Measurements from ENCODE around the gene UBAC2. TPM values are rescaled to one million over a fixed set of nuclear protein-coding genes. Genes with fewer than 3 reads are reported as not detected.

UBAC2 gene
- total and polyA plus RNA-seq, 7 donors = 31.8 to 73.9 (median 47.6) TPM

GRCh38 chr13:99251921-99252320 is 51.3 kb downstream of the UBAC2 start:
- Histone ChIP-seq H3K36me3 (peaks cover 0 to 5% (median 0%) of the 10 kb centered on the region in 4 donors), H3K9me3 (no peaks in the 10 kb centered on the region), H3K27me3 (no peaks in the 10 kb centered on the region), H3K4me3 (no peak overlapping the region), H3K27ac (no peak overlapping the region), H3K4me1 (peaks cover 0 to 16% (median 8%) of the 10 kb centered on the region in 4 donors)
- DNase-seq = no peak
- TF ChIP-seq POLR2A (IDR thresholded peaks at IDR 0.05) (no peak), EP300 (IDR thresholded peaks at IDR 0.05) (no peak), POLR2AphosphoS5 (IDR thresholded peaks at IDR 0.05) (no peak), CTCF (IDR thresholded peaks at IDR 0.05) (no peak)
- intact Hi-C loops (cut with DNase I) = no loop called here
- WGBS, 2 donors = 89 to 95% methylated on average over 4 of the region's 4 CpGs

- Histone ChIP-seq H3K27me3 (no peaks in the 10 kb centered on the region), H3K9me3 (no peaks in the 10 kb centered on the region), H3K4me3 (no peak overlapping the region), H3K36me3 (peaks cover 0 to 5% (median 0%) of the 10 kb centered on the region in 4 donors), H3K4me1 (peaks cover 0 to 17% (median 8%) of the 10 kb centered on the region in 4 donors), H3K27ac (no peak overlapping the region)
- WGBS, 2 donors = 88 to 94% methylated on average over 14 of the region's 14 CpGs
- no peak for TF ChIP-seq CTCF (IDR thresholded peaks at IDR 0.05)
- no peak for TF ChIP-seq EP300 (IDR thresholded peaks at IDR 0.05)
- no peak for TF ChIP-seq POLR2A (IDR thresholded peaks at IDR 0.05)
- no peak for TF ChIP-seq POLR2AphosphoS5 (IDR thresholded peaks at IDR 0.05)
- no peak for DNase-seq
- intact Hi-C loops (cut with DNase I) = no loop called here
Measured at GRCh38 chr13:99254830-99255229, 54.2 kb downstream of the UBAC2 start.

GRCh38 chr13:99255271-99255670 is 54.6 kb downstream of the UBAC2 start:
- no peak overlapping the region for H3K4me3 ChIP-seq
- no peak overlapping the region for H3K27ac ChIP-seq
- H3K9me3 ChIP-seq = no peaks in the 10 kb centered on the region
- TF ChIP-seq EP300 (IDR thresholded peaks at IDR 0.05) (no peak), POLR2AphosphoS5 (IDR thresholded peaks at IDR 0.05) (no peak), POLR2A (IDR thresholded peaks at IDR 0.05) (no peak), CTCF (IDR thresholded peaks at IDR 0.05) (no peak)
- no peaks in the 10 kb centered on the region for H3K27me3 ChIP-seq
- H3K4me1 ChIP-seq = peaks cover 0 to 17% (median 8%) of the 10 kb centered on the region in 4 donors
- peaks cover 0 to 5% (median 0%) of the 10 kb centered on the region in 4 donors for H3K36me3 ChIP-seq
- intact Hi-C loops (cut with DNase I) = no loop called here
- DNase-seq = no peak
- 82 to 92% methylated on average over 10 of the region's 10 CpGs for WGBS, 2 donors

GRCh38 chr13:99256283-99256682 is 55.6 kb downstream of the UBAC2 start:
- Histone ChIP-seq H3K36me3 (peaks cover 0 to 5% (median 0%) of the 10 kb centered on the region in 4 donors), H3K27me3 (no peaks in the 10 kb centered on the region), H3K4me3 (no peak overlapping the region), H3K9me3 (no peaks in the 10 kb centered on the region), H3K4me1 (peaks cover 0 to 17% (median 8%) of the 10 kb centered on the region in 4 donors), H3K27ac (no peak overlapping the region)
- intact Hi-C loops (cut with DNase I) = no loop called here
- no peak for TF ChIP-seq EP300 (IDR thresholded peaks at IDR 0.05)
- TF ChIP-seq POLR2AphosphoS5 (IDR thresholded peaks at IDR 0.05) = no peak
- TF ChIP-seq CTCF (IDR thresholded peaks at IDR 0.05) = no peak
- TF ChIP-seq POLR2A (IDR thresholded peaks at IDR 0.05) = no peak
- DNase-seq = no peak
- 52 to 88% methylated on average over 2 of the region's 2 CpGs for WGBS, 2 donors

GRCh38 chr13:99256709-99257108 is 56.1 kb downstream of the UBAC2 start:
- H3K36me3 ChIP-seq = peaks cover 0 to 5% (median 0%) of the 10 kb centered on the region in 4 donors
- 47 to 81% methylated on average over 3 of the region's 3 CpGs for WGBS, 2 donors
- DNase-seq = no peak
- H3K4me3 ChIP-seq = no peak overlapping the region
- no peaks in the 10 kb centered on the region for H3K9me3 ChIP-seq
- peaks cover 0 to 17% (median 8%) of the 10 kb centered on the region in 4 donors for H3K4me1 ChIP-seq
- H3K27me3 ChIP-seq = no peaks in the 10 kb centered on the region
- H3K27ac ChIP-seq = no peak overlapping the region
- intact Hi-C loops (cut with DNase I) = no loop called here
- TF ChIP-seq POLR2A (IDR thresholded peaks at IDR 0.05) (no peak), POLR2AphosphoS5 (IDR thresholded peaks at IDR 0.05) (no peak), EP300 (IDR thresholded peaks at IDR 0.05) (no peak), CTCF (IDR thresholded peaks at IDR 0.05) (no peak)

Measured in sigmoid colon (tissue), 7 donors.